Kidney epithelial cell (primary cell): ENCODE results near the gene MACROH2A2. TPM values are rescaled to one million over a fixed set of nuclear protein-coding genes. Genes with fewer than 3 reads are reported as not detected.

ENCODE experiments used
- DNase-seq: peaks from one replicate; pipeline ENCODE4 v3.0.0-alpha.2; 2010; ENCODE audit warnings: low read depth
- H3K27me3 ChIP-seq: 2 replicates; pipeline ENCODE4 v1.6.0; 2011; ENCODE audit warnings: low read length; ENCODE audit not compliant: control insufficient read depth, insufficient read depth
- H3K36me3 ChIP-seq: 2 replicates; pipeline ENCODE4 v1.5.1; 2011; ENCODE audit warnings: low read length; ENCODE audit not compliant: control insufficient read depth, insufficient read depth
- H3K4me3 ChIP-seq: 2 replicates; pipeline ENCODE4 v1.5.1; 2011; ENCODE audit warnings: low read depth, mild to moderate bottlenecking, control low read depth, low read length
- CTCF ChIP-seq: IDR thresholded peaks from 2 replicates; pipeline ENCODE4 v1.5.1; 2011; ENCODE audit warnings: mild to moderate bottlenecking, moderate library complexity, low read length, control low read depth, inconsistent platforms; ENCODE audit not compliant: insufficient read depth, poor library complexity, severe bottlenecking
- total RNA-seq: library from RNA; depleted of rRNA; stranded (reverse); fragments of >200 nt; gene quantifications from 2 replicates; pipeline ENCODE4 v1.2.3, GENCODE V29; 2015

Gene MACROH2A2
- total RNA-seq, 1 donor from 2014 or later = 77.9 TPM

- H3K27me3 ChIP-seq = no peaks in the 10 kb centered on the region
- no peaks in the 10 kb centered on the region for H3K36me3 ChIP-seq
- no peak overlapping the region for H3K4me3 ChIP-seq
- no peak for DNase-seq
- no peak for TF ChIP-seq CTCF
Measured at GRCh38 chr10:70130878-70131559, 78.4 kb downstream of the MACROH2A2 start.

- no peak for TF ChIP-seq CTCF
- Histone ChIP-seq H3K27me3 (no peaks in the 10 kb centered on the region), H3K36me3 (no peaks in the 10 kb centered on the region), H3K4me3 (no peak overlapping the region)
- no peak for DNase-seq
Measured at GRCh38 chr10:70131560-70131937, 78.9 kb downstream of the MACROH2A2 start.

DNA sequence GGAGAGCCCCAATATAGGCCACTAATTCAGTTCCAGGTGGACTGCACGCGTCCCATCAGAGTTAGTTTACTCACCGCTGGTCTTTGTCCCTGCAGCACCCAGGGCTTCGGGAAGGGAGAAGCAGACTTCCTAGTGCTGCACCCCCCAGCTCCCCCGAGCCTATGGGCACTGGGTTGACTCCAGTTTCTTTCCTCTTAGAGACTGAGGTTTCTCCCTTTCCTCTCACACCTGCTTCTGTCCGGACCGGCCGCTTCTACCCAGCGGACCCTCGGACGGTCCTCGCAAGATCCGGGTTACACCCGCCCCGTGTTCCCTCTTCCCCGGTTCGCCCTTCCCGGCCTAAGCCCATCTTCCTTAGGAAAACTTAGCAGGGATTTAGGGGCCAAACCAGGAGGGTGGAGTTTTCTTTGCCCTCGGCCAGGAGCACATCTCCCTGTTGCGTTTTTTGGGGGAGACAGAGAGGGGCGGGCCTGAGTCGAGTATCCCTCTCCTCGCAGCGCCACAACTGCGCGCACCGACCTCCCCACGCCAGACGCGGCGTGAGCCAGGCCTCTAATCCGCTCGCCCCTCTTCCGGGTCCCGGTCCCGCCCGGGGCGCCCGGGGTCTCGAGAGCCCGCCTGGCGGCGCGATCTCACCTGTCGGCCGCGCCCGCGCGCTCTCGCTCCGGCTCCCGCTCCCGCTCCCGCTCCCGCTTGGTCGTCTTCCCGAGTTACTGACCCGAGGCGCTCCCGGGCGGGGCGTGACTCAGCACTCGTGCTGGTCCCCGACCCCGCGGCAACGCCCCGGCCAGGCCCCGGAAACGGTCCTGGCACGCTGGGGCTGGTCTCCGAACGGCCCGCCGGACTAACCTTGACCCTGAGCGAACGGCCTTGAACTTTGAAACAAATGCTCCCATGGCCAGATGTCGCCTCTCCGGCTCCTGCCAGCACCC lies 79.7 kb downstream of the MACROH2A2 start, which contains the start of gene AIFM2:
Gene AIFM2, minus strand, starts transcription at position 728 of the 932 bp plus-strand sequence. CDS start 8,741 bp downstream, outside the sequence.
- peak within 1 kb of the TSS; percentile 53 for H3K4me3 ChIP-seq
- no peak for DNase-seq
- peak; percentile 2 for TF ChIP-seq CTCF
- no peaks in the 10 kb centered on the region for H3K27me3 ChIP-seq
- no peaks in the 10 kb centered on the region for H3K36me3 ChIP-seq

DNA sequence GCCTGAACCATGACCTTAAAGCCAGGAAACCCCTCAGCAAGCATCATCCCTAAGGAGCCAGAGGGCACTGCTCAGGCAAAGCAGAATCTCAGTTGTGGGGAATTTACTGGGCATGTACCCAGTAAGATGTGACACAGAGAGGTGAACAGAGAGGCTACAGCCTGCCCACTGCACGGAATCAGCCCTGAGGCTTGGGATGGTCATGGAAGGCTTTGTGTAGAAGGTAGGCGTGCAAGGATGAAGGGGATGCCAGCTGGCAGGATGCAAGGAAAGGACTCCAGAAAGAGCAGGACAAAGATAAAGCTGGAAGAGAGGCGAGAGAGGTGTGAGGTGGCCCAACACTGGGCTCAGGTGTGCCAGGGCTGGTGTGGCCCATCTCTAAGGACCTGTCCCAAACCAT lies 82.4 kb downstream of the MACROH2A2 start:
- no peaks in the 10 kb centered on the region for H3K36me3 ChIP-seq
- TF ChIP-seq CTCF = no peak
- no peak for DNase-seq
- H3K27me3 ChIP-seq = no peaks in the 10 kb centered on the region
- H3K4me3 ChIP-seq = no peak overlapping the region

DNA sequence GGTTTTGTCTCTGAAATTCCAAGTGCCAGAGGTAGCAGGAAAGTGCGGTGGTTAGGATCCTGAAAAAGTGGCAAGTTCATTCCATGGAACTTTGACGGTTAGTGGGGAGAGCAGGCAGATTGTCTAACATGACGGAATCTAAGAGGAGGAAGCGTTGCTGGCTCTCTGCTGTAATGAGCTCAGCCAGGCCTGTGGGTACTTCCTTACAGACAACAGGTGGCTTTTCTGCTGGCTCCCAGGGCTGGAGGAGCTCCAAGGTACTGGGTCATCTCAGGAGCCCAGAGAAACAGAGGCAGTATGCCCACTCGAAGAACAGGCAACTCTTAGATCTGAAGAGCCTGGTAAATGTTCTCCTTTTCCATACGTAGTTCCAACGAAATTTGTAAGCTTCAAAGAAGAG lies 83.0 kb downstream of the MACROH2A2 start:
- no peaks in the 10 kb centered on the region for H3K36me3 ChIP-seq
- H3K27me3 ChIP-seq = no peaks in the 10 kb centered on the region
- no peak for TF ChIP-seq CTCF
- DNase-seq = no peak
- H3K4me3 ChIP-seq = no peak overlapping the region
